C4-2B (cell line): ENCODE results near the gene CHRNA7.

Source experiments
- ZFX ChIP-seq: fragments of 450-650 bp; IDR thresholded peaks from 2 replicates; pipeline ENCODE4 v1.6.1; 2017
- TF ChIP-seq, protein P1 (sequence below): fragments of 450-650 bp; conservative IDR thresholded peaks from 2 replicates; pipeline ENCODE4 v1.5.1; 2017; ENCODE audit warnings: mild to moderate bottlenecking

DNA sequence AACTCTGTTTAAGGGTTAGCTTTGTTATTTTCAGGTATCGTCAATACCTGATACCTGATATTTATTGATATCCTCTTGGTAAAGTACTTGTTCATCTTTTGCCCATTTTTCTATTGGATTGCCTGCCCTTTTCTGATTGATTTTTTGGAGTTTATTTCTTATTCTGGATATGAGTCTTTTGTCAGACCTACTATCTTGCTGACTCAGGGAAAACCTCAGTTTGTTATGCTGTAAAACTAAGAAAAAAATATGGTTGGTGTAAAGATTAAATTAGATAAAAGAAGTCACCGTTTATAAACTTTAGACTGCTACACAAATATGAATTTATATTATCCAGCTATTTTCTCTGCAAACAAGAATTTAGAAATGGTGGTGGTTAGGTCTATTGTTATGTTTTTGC is 65.9 kb downstream of the CHRNA7 start:
- TF ChIP-seq, protein P1, sequence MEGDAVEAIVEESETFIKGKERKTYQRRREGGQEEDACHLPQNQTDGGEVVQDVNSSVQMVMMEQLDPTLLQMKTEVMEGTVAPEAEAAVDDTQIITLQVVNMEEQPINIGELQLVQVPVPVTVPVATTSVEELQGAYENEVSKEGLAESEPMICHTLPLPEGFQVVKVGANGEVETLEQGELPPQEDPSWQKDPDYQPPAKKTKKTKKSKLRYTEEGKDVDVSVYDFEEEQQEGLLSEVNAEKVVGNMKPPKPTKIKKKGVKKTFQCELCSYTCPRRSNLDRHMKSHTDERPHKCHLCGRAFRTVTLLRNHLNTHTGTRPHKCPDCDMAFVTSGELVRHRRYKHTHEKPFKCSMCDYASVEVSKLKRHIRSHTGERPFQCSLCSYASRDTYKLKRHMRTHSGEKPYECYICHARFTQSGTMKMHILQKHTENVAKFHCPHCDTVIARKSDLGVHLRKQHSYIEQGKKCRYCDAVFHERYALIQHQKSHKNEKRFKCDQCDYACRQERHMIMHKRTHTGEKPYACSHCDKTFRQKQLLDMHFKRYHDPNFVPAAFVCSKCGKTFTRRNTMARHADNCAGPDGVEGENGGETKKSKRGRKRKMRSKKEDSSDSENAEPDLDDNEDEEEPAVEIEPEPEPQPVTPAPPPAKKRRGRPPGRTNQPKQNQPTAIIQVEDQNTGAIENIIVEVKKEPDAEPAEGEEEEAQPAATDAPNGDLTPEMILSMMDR: no peak
- no peak for TF ChIP-seq ZFX
